ENCODE data around the gene ZFAND3. TPM values are rescaled to one million over a fixed set of nuclear protein-coding genes. Genes with fewer than 3 reads are reported as not detected.
A peak's percentile ranks its signal among the peaks of the same experiment; 100 is the strongest.

Gene ZFAND3
- total and polyA plus RNA-seq, 2 of the 4 experiments (the other 2 are of a cell fraction) = 10.9 to 26.7 TPM

- Histone ChIP-seq H2BK120ac (ENCODE audit: low read depth, low read length) (no peak overlapping the region), H3K56ac (ENCODE audit: extremely low read depth, insufficient read depth, low read length) (no peak overlapping the region), H3K23ac (ENCODE audit: low read depth, low read length) (no peak overlapping the region; the same call in 1 of the 2 replicates), H2BK15ac (ENCODE audit: low read depth, low read length) (no peak overlapping the region), H3K9me3 (ENCODE audit: control insufficient read depth, insufficient read depth, low read length) (no peaks in the 10 kb centered on the region), H3K4me3 (ENCODE audit: insufficient read depth, low read depth, low read length) (no peak overlapping the region), H4K20me1 (ENCODE audit: insufficient read depth, low read length) (peaks cover 81% of the 10 kb centered on the region), H2BK5ac (ENCODE audit: low read depth, low read length, poor library complexity, severe bottlenecking) (no peak overlapping the region), H3K4me2 (ENCODE audit: low read depth, low read length) (peak overlapping the region; percentile 52), H2AFZ (replicated peaks; ENCODE audit: low read length, poor library complexity) (no peak overlapping the region), H3K18ac (ENCODE audit: low read depth, low read length) (no peak overlapping the region), H3K4ac (ENCODE audit: low read depth, low read length) (no peak overlapping the region), H3K14ac (replicated peaks; ENCODE audit: low read depth, low read length) (no peak overlapping the region), H3K9ac (ENCODE audit: low read depth, low read length) (no peak overlapping the region), H3K27me3 (ENCODE audit: control insufficient read depth, insufficient read depth, low read length) (no peaks in the 10 kb centered on the region), H3K27ac (ENCODE audit: insufficient read depth, low read length) (no peak overlapping the region), H2BK20ac (ENCODE audit: low read depth, low read length) (no peak overlapping the region), H2AK9ac (replicated peaks; ENCODE audit: low read depth, low read length, poor library complexity) (no peak overlapping the region), H3K79me1 (ENCODE audit: low read depth in 1 of 2, low read length in 2 of 2) (peaks cover 34 to 79% of the 10 kb centered on the region in 2 experiments), H3K4me1 (ENCODE audit: control insufficient read depth, insufficient read depth, low read length) (peaks cover 2% of the 10 kb centered on the region; the same call in 1 of the 2 replicates), H2AK5ac (ENCODE audit: low read depth, low read length) (no peak overlapping the region), H3K9me1 (ENCODE audit: insufficient read depth, low read length) (peaks cover 7% of the 10 kb centered on the region), H4K91ac (ENCODE audit: insufficient read depth, low read depth, low read length) (no peak overlapping the region), H4K5ac (ENCODE audit: low read depth, low read length) (no peak overlapping the region), H3K36me3 (ENCODE audit: control insufficient read depth, insufficient read depth, low read length) (no peaks in the 10 kb centered on the region), H4K8ac (ENCODE audit: low read depth in 2 of 2, low read length in 2 of 2) (no peak overlapping the region)
- peak; percentile 60 for ATAC-seq (ENCODE audit: low read depth)
- WGBS, 2 experiments (ENCODE audit: extremely low coverage in 2 of 2, insufficient read length in 1 of 2) = no CpG with 5 or more reads among the region's 3 CpGs
- intact Hi-C loops (cut with micrococcal nuclease) = no loop called here
- TF ChIP-seq FOS (IDR thresholded peaks at IDR 0.05; ENCODE audit: low read depth, low read length) (no peak), RCOR1 (IDR thresholded peaks at IDR 0.05; ENCODE audit: insufficient replicate concordance, low read length) (no peak), CHD1 (IDR thresholded peaks at IDR 0.05; ENCODE audit: low read depth, low read length) (no peak), MAZ (IDR thresholded peaks at IDR 0.05; ENCODE audit: borderline replicate concordance, low read depth, low read length) (no peak), SMC3 (IDR thresholded peaks at IDR 0.05; ENCODE audit: low read depth, low read length) (no peak), RFX5 (IDR thresholded peaks at IDR 0.05; ENCODE audit: low read depth, low read length) (no peak), MAFK (IDR thresholded peaks at IDR 0.05; ENCODE audit: low read depth, low read length) (peak; percentile 77), CEBPB (IDR thresholded peaks at IDR 0.05; ENCODE audit: low read depth, low read length) (no peak)
- dilution Hi-C loops (cut with HindIII; ENCODE audit: low sequenced_read_pairs, unreplicated experiment) = no loop called here
- peak; percentile 56 for DNase-seq
- BruUV-seq (replicated peaks) = TSS peak; percentile 0
- in situ Hi-C loops (cut with MboI; ENCODE audit: low sequenced_read_pairs) = no loop called here
- POLR2A ChIA-PET (ENCODE audit: unreplicated experiment) = no interaction called here
- CTCF ChIA-PET = no interaction called here
Observed at GRCh38 chr6:37942606-37943376, 123.3 kb downstream of the ZFAND3 start.

Measured in IMR-90 (cell line).